Astrocyte of the hippocampus (primary cell): ENCODE results near the gene PHETA2.
A peak's percentile ranks its signal among the peaks of the same experiment; 100 is the strongest.

Experiments
- DNase-seq: peaks from one replicate; pipeline ENCODE4 v3.0.0; 2011; ENCODE audit warnings: low read depth, low spot score

Gene PHETA2, protein sequence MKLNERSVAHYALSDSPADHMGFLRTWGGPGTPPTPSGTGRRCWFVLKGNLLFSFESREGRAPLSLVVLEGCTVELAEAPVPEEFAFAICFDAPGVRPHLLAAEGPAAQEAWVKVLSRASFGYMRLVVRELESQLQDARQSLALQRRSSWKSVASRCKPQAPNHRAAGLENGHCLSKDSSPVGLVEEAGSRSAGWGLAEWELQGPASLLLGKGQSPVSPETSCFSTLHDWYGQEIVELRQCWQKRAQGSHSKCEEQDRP

DNA sequence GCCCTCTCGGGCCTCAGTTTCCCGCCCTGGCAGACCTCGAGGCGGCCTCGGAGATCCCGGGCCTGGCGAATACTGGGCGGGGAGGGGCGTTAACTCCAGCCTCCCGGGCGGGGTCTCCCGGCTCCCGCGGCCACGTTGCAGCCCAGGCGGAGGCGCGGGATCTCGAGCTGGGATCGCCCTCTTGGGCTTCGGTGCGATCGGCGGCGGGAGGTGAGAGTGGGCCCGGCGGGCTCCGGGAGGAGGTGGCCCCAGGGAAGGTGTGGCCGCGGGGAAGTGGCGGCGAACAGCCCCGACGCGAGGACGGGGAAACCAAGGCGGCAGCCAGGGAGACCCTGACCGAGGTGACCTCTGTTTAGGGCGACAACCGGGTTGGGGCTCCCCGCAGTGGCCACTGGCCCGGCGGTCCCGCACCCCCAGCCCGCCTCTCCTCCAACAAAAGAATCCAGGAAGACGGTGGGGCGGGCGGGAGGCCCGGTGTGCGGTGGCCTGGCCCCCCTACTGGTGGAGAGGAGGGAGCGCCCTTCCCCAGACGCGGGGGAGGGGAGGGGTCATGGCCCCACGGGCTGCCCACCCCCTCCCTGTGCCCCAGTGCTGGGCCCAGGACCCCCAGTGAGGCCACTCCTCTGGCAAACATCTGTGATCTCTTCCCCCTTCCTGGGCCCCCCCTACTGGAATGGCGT is at the start of gene PHETA2:
Gene PHETA2 (plus strand): TSS at position 117 of the 680 bp plus-strand sequence. CDS start 3,046 bp downstream, outside the sequence.
- peak; percentile 61 for DNase-seq

DNA sequence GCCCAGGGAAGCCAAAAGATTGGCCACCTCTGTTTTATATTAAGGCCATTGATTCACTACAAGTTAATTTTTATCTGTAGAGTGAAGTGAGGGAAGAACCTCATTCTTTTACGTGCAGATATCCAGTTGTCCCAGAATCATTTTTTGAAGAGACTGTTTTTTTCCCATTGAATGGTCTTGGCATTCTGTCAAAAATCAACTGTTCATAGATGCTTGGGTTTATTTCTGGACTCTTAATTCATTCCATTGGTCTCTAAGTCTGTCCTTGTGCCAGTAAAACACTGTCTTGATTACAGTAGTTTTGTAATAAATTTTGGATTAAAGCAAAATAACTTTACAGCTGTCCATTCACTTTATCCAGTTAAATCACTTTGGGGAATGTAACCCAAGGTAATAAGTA is 48.6 kb upstream of the PHETA2 start:
- DNase-seq: no peak

DNA sequence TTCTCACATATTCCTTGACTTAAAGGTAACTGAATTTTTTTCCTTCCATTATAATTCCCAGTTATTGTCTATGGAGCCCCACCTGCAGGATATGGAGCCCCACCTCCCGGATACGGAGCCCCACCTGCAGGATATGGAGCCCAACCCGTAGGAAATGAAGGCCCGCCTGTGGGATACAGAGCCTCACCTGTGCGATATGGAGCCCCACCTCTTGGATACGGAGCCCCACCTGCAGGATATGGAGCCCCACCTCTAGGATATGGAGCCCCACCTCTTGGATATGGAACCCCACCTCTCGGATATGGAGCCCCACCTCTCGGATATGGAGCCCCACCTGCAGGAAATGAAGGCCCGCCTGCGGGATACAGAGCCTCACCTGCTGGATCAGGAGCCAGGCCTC is 47.3 kb upstream of the PHETA2 start:
- no peak for DNase-seq

DNA sequence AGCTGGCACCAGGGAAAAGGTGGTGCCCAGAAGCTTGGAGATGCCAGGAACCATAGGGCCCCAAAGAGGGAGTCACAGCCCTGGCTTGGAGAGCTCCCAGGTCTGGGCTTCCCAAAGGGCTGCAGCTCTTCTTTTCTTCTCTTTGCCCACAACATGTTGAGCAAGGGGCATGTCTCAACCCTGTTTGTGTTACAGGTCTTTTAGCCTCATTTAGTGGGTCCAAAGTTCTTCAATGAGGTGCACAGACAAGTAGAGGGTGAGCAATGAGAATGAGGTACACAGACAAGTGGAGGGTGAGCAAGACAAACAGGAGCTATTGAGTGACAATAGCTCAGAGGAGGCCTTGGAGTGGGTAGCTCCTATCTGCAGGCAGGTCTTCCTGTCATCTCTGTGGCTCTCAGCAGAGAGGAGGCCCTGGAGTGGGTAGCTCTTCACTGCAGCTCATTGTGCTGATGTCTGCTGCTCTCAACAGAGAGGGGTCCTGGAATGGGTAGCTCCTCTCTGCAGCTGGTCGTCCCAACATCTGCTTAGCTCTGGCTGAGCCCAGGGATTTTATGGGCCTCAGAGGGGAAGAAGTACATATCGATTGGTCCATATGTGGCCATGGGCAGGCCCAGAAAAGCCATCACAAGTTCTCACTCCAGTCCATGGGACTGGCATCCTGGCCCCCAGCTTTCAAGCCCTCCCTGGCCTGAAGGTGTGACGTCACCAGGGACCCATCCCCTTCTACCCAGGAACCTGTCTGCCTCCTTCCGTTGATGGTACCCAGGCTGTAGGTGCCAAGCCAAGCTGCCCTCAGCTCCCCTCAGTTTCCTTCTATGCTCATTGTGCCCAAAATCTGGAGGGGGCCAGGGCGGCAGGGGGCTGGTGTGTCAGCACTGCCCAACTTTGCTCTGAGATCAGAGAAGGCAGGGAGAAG is 40.5 kb upstream of the PHETA2 start:
- no peak for DNase-seq

DNA sequence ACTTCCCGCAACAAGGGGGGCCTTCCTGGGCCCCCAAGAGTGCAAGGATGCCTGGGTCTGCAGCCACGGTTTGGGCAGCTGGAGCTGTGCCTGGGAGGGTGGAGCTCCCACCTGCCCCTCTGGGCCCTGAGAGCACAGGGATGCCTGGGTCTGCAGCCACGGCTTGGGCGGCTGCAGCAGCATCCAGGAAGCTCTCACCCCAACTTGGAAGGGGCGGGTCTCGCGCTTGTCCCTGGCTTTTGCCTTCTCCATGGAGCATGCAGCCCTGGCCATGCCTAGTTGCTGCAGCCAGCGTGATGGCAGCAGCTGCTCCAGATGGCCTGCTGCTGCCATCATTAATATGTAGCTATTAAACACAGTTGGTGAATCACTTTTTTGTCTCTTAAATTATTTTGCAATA is 38.8 kb upstream of the PHETA2 start:
- DNase-seq: no peak

DNA sequence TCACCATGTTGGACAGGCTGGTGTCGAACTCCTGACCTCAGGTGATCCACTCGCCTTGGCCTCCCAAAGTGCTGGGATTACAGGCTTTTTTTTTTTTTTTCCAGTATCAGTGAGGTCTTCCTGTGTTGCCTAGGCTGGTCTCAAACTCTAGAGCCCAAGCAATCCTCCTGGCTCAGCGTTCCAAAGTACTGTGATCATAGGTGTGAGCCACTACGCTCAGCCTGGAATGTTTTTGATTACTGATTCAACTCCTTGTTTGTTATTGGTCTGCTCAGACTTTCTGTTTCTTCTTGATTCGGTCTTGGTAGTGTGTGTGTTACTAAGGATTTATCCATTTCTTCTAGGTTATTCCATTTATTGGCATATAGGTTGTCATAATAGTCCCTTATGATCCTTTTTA is 34.8 kb upstream of the PHETA2 start:
- DNase-seq: no peak

DNA sequence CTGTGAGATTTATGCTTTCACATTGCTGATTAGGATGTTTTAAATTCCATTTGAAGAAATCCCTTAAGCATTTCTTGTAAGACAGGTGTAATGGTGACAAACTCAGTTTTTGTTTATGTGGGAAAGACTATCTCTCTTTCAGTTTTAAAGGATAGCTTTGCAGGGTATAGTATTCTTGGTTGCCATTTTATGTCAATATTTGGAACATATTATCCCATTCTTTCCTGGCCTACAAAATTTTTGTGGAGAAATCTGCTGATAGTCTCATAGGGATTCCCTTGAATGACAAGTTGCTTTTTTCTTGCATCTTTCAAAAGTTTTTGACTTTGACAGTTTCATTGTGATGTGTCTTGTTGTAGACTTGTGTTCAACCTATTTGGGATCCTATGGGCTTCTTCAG is 32.3 kb upstream of the PHETA2 start:
- DNase-seq: no peak

DNA sequence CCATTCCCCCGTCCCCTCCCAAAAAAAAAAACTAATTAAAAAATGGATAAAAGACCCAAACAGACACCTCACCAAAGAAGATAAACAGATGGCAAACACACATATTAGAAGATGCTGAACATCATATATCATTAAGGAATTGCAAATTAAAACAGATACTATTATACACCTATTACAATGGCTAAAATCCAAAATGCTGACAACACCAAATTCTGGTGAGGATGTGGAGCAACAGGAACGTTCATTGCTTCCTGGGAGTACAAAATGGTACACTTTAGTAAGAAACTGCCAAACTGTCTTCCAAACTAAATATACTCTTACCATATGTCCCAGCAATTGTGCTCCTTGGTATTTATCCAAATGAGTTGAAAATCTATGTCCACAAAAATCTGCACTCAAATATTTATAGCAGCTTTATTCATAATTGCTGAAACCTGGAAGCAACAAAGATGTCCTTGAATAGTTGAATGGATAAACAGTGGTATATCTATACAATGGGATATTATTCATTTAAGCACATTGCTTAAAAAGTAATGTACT is 23.3 kb upstream of the PHETA2 start:
- no peak for DNase-seq

DNA sequence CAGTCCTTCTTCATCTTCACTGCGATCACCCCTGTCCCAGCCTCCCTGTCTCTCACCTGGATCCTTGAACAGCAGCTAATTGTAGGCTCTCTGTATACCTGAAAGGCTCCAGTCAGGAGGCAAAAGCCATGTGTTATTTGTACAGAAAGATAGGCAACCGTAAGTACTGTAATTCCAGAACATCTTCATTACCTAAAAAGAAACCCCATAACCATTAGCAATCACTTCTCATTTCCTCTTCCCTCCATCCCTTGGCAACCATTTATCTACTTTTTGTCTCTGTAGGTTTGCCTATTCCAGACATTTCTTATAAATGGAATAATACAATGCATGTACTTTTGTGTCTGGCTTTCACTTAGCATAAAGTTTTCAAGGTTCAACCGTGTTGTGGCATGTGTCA is 21.3 kb upstream of the PHETA2 start:
- DNase-seq: no peak

DNA sequence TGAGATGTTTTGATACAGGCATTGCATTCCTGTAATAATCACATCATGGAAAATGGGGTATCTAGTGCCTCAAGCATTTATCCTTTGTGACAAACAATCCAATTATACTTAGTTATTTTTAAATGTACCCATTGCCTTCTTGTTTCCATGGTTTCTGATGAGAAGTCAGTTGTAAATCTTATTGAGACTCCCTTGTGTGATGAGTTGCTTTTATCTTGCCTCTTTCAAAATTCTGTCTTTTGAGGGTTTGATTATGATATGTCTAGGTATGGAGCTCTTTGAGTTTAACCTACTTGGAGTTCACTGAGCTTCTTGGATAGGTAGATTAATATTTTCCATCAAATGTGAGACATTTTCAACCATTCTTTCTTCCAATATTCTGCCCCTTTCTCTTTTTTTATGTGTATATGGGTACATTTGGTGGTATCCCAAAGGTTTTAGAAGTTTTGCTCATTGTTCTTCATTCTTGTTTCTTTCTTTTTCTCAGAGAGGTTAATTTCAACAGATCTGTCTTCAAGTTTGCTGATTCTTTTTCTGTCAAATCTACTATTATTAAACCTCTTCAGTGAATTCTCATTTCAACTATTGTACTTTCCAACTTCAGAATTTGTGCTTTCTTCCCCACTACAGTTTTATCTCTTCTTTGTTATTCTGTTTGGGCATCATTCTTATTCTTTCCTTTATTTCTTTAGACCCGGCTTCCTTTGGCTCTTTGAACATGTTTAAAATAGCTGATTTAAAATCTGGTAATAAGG is 17.1 kb upstream of the PHETA2 start:
- no peak for DNase-seq

DNA sequence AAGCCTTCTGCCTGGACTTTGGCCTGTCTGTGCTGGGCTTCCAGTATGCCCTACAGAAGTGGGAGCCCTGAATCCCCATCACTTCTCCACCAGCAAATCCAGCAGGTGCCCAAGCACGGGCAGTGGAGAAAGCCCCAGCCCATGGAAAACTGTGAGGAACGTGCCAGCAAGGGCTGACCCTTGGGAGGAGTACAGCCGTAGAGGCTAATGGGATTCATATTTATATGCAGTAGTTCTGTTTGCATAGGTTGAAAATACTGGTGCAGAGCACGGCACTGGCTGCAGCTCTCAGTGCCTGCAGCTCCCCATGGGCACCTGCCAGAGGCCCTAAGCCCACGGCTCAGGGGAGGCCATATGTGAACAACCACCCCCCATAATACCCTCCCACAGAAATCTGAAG is 13.6 kb upstream of the PHETA2 start:
- DNase-seq: no peak

DNA sequence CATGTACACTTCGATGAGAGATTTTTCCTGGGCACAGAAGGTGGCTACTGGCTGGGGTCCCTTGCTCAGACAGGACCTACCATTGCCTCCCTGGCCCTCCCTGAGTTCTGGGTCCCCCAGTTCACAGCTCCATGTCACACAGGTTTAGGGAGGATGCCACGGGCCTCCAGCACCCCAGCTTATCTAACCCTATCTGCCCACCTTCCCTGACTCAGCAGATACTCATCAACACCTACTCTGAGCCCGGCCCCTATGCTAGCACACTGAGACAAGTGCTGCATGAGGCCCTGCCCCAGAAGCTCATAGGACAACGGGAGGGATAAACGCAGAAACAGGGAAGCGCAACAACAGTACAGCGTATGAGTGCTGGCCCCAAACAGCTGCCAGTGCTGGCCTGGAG is 13.0 kb upstream of the PHETA2 start:
- DNase-seq: no peak

DNA sequence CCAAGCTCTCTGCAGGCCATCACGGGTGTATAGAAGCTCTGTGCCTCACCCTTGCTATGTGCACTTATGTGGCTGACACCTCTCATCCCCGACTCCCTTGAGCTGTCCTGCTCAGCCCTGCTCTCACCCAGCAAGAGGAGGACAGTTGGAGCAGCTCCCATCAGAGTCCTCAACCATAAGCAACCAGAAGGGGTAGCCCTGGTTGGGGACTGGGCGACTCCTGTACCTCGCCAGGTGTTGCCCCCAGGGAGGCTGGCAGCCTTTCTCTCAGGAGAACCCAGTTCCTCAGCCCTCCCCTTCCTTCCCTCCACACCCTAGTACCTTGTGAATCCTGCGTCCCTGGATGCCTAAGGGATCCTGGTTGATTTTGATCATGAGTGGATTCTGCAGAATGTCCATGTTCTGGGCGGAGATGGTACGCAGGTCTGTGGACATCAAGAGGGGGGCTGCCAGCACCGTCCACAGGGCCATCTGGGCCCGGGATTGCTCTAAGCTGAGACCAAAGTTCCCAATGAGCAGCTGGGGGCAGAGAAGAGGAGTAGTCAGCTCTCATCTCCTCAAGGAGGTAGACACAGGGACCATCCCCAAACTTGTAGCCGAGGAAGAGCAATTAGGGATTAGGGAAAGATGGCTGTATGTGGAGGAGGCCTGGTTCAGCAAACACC is 11.4 kb upstream of the PHETA2 start:
- no peak for DNase-seq

DNA sequence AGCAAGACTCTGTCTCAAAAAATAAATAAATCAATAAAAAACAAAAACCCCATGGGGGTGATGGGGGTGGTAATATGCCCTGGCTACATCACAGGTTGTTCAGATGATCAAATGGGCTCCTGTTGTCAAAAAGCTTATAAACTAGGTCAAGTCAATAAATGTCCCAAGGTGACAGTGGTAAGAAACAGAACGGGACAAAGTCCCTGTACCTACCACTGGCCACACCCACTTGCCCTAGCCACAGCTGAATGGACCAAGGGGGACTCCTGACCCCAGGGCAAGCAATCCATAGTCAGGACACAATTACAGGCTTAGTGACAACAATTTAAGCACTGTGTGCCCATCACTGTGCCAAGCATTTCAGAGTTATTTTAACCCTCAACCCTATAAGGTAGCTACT is 9.4 kb upstream of the PHETA2 start:
- DNase-seq: no peak

DNA sequence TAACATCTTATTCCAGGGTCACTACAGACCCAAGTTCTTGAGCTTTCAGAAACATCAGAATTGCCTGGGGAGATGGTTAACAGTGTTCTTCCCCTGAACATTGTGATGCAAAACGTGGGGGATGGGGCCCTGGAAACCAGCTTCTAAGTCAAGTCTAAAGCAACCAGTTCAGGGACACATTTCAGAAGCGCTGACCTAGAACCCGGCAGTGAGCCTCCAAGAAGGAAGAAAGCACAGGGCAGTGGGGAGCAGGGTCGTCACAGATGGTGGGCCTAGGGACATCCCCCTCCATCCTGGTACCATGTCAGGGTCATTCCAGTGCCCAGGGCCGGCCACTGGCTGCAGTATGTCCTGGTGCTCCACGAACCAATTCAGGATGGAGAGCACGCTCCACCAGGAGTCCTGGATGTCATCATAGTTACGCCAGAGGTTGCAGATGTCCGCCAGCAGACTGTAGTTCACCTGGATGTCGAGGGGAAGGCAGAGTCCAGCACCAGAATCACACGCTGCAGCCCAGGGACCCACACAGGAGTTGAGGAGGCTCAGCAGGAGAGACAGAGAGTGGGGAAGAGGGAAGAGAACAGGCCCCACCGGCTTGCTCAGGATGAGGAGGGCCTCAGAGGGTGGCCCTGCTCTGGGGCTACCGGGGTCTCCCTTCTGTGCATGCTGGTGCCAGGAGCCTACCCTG is 8.5 kb upstream of the PHETA2 start:
- DNase-seq: no peak

DNA sequence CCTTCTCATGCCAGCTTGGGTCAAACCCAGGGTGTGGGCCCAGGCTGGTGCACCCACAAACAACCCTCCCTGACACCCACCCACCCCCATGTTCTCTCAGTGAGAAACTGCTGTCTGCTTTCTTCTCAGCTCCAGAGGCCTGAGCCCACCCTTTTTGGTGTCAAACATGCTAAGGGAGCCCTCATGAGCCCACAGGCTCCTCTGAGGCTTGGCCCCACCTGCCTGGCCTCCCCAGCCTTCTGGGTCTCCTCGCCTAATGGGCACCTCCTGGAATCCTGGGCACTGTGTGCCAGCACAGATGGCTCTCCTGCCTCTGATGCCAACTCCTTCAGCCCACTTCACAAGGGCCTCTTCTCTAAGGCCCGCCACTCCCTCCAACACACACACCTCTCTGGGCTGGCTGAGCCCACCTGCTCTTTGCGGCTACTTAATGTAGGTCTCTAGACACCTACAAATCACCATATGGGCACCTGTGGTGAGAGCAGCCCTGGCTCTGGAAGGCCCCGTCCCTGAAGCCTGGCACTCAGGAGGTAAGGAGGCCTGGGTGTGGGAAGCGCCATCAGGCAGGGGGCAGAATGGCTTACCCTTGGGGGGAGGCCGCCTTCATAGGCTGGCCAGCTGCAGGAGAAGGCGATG is 7.8 kb upstream of the PHETA2 start:
- no peak for DNase-seq

DNA sequence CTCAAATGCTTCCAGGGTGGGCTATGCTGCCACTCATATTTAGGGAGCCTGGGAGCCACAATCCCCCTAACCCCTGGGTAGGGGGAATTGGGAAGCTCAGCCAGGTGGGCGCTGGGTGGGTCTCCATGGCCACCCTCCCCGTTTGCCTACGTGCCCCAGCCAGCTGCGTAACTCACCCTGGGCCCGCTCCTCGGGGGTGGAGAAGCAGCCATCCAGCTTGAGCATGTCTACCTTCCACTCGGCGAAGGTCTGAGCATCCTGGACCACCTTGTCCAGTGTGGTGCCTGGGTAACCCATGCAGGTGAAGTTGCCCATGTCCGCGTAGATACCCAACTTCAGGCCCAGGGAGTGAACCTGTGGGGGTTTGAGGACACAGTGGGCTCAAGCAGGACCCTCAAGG is 7.1 kb upstream of the PHETA2 start:
- DNase-seq: no peak

DNA sequence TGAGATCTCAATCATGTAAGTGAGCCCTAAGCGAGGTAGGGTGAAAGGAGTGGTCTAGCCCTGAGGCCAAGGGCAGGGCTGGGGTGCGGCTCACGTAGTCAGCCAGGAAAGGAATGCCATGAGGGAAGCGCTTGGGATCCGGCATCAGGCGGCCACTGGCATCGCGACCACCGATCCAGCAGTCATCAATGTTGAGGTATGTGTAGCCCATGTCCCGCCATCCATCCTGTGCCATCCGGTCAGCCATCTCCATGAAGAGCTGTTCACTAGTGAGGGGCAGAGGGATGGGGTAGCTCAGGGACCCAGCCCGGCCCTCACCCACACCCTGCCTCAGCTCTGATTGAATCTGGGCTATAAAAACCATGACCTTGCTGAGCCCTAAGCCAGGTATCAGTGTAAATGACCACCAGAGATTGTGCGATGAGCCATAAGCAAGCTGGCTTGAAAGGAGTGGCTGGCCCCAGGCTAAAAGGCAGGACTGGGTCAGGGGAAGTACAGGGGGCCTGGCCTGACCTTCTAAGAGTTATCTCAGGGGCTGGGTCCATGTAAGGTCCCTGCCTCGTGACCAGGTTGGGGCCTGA is 6.3 kb upstream of the PHETA2 start:
- no peak for DNase-seq

DNA sequence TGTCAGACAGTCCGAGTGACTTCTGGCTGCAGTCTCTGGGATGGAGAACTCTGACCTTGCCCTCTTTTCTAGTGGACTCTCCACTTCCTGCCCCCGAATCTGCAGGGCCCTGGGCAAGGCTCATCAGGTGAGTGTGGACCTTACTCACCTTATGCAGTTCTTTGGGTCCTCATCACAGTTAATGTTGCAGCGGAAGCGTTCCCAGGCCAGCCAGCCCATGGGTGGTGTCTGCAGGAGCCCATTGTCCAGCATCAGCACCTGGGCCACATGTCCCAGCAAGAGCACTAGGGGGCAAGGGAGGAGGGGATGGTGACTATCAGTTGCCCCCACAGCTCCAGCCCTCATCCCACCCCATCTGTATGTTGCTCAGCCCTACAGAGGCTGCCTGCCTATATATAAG is 5.8 kb upstream of the PHETA2 start:
- no peak for DNase-seq
